DMS79 (cell line): ENCODE data around the gene PCNX2.
"Not testable (repeated sequence)": the region's sequence is repeated elsewhere in the genome, so short reads cannot be mapped to it uniquely, and the experiment has no call there.

Experiments used
- DNase-seq: peaks from one replicate; lab custom pipeline; 2025; lab: John Stamatoyannopoulos, UW

PCNX2 gene

DNA sequence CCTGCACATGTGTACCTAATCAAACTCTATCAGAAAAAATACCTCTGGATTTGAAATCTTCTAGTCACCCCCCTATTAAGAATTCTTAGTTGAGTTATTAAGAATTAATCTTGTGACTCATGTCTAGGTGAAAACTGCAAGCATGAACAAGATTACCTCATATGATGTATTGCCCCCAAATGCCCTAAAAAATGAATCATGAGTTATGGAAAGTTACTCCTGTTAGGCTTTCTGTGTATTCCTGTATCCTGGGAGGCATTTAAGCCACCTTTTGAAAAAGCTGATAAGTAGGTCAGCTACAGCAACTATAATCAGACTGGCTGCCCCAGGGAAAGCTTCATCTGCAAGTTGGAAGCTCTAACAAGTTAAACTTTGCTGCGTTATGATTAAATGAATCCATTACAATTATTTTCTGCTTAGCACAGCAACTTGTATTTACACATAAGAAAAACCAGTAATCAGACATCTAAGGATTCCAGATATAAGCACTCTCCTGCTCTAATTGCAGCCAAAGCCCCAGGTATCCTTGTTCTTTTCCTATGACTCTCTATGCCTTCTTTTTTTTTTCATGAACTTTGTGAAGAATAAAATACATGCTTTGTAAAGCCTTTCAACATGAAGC lies 197.5 kb downstream of the PCNX2 start:
- DNase-seq: no peak

DNA sequence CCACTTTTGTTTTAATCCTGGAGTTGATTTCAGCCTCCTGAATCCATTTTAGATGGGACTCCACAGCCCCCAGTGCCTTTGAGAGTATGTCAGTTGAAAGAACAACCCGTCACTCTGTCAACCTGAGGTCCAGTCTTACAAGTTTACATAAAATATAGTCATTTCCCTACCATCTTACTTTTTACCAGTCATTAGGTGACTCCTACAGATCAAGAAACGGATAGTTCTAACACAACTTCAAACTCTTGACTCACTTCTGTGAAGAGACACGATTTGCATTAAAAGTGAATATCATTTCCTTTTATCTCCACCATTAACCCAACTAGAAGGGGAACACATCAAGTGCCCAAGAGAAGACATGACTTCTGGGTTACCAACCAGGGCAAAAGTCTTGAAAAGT lies 198.0 kb downstream of the PCNX2 start:
- no peak for DNase-seq

DNA sequence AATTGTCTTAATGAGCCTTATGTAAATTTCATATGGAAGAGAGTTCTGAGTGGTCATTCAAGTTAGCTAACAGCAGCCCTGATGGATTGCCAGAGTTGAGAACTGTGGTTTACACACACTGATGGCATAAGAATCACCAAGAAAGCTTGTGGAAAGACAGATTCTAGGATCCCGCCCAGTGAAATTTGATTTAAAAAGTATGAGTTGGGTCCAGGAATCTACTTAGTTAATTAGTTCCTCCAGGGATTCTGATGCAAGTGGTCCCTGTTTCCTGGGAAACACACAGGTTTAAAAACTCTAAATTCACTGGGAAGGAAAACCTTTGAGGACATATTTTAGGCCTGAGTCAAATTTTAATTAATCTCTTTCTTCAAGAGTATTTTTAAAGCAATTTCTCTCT lies 200.8 kb downstream of the PCNX2 start:
- no peak for DNase-seq

DNA sequence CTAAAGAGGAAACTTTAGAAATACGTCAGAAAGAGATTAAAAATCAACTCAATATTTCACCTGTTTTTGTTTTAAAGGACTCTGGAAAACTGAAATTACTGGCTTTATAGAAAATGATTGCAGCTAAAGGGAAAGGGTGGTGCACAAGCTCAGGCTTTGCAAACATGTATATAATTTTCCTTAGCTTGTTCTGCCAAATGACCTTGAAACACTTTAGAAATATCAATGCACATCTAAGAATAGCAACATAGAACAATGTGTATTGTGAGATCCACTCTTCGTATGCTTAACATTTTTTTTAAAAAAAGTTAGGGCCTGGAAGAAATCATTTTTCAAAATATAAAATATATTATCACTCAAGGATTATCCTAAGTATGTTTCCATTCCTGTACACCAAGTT lies 201.3 kb downstream of the PCNX2 start:
- no peak for DNase-seq

DNA sequence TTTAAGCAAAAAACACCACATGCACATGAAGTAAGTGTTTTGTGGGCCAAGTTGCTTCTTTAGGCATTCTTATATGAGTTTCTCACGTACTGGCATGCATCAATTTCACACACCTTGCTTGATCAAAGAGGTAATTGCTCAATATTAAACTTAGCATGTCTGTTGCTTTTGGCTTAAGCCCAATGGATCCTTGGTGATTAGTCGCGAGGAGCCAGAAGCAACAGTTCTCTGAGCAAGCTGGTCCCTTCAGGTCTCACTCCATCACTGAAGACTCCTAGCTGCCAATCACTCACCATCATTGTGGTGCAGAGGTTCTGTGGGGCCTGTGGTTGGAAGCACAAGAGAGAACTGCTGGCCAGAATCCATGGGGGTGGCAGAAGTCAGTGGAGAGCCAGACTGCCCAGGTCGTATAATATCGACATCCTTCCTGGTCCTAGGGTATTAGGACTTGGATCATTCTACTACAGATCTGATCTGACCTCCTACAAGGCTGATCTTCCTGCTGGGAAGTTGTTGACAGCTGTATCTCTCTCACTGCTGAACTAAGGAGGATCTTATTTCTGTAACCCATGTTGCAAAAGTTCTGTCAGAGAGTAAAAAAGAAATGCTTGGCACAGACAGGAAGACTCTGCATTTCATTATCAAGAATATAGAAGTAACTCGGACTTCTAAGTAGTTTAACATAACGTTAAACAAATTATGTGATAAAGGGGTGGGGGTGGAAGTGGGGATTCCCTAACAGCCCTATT lies 204.6 kb downstream of the PCNX2 start:
- no peak for DNase-seq

DNA sequence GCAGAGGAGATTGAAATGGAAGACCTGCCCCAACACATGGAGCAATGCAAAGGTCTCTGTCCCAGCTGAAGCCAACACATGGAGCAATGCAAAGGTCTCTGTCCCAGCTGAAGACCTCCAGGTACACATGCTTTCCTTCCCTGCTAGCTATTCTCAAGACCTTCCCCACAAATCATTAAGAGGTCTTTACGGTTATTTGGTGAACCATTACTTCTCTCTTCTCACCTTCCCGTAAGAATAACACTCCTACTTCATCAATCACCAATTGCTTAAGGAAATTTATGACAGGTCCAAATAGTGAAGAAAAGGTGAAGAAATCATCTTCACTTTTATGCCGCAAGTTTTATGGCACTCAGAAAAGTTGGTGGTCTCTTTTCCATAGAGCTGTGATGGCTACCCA lies 206.3 kb downstream of the PCNX2 start:
- no peak for DNase-seq

DNA sequence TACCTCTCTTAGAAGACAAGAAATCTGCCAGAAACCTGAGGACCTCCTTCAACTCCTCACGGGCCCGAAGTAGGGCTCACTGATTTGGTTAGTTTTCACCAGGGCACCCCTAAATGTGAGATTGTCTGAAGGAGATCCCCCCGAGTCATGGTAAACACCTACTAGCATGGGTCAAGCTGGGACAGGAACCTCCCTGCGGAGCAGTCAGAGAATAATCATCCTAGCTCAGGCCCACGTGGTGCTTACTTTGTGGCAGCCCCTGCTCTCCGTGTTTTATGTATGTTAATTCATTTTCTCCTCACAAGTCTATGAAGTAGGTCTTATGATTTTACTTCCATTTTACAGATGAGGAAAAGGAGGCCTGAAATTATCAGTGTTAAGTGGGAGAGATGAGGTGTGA lies 206.9 kb downstream of the PCNX2 start:
- no peak for DNase-seq

DNA sequence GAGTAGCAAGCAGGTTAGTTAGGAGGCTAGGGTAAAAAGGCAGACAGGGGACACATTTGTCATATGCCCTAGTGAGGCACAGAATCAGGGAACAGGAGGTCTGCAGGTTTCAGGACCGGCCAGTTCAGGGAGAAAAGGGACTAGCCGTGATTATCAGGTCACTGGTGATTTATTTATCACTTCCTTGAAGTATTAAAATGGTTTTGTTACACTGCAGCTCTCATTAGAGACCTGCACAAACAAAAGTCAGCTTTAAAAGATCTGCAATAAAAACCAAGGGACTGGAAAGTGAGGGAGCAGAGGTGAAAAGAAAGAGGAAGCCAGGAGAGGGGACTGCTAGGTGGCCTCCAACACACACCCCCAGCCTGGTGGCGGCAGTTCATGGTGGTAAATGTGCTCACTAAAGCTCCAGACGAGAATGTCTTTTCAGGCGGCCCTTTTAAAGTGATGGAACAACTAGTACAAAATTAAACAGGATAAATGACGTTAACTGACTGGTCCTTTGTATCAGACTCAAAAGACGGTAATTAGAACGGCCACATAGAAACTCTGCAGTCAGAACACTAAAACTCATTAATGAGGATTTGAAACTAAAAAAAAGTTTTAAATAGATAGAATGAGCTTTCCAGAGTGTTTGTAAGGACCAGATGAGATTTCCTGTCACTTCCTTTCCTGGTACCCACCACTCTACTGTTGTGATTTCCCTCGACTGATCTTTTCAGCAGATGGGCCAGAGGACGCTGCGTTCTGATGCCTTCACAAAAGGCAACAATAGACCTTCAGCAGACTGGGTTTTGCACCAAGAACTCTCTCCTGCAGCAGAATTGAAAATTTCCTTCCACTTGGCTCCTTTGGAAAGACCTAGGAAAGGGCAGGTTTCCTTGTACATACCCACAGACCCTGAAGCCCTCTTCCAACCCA lies 208.3 kb downstream of the PCNX2 start:
- no peak for DNase-seq

DNA sequence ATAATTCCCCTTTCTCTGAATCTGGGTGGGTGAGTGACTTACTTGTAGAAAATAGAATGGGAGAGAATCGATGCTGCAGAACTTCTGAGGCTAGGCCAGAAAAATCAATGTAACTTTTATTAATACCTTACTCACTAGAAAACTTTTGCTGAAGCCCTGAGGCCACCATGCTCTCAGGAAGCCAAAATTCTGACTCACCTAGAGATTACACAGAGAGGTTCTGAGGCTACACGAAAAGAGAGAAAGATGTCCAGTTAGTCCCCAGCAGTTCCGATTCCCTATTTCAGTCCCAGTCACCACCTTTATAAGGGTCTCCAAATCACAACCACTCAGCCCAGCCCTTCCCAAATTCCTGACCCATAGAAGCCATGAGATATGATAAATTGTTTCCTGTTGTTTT lies 210.0 kb downstream of the PCNX2 start:
- DNase-seq: no peak

DNA sequence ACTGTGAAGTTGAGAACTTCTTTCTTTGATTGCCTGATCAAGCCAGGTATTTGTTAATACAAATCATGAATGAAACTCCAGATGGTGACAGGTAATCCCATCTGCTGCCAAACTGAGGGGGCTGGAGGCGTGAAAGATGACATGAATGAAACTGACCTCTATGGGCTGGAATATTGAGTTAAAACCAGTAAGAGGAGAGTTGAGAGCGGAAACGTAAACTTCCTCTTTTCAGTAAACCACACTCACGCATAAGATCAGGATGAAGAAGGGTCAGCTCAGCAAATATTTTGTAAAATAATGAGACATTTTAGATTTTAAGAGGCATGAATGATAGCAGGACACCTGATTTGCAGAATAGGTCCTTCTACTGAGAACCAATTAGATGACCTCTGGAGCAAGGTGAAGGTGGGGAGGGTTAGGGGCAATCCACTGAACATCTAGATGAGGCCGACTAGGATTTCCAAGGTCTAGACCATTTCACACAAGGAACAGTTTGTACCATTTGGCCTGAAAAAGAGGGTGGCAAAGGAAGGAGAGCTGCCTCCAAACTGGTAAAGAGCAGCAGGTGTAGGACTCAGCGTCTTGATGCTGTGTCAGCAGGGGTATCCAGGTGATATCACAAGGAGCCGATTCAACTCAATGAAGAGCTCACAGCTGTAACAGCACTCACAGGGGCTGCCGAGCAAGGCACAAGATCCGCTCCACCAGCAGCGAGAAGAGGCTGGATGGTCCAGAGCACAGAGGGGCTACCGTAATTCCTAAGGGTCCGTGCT lies 212.6 kb downstream of the PCNX2 start:
- peak; percentile 93 for DNase-seq

DNA sequence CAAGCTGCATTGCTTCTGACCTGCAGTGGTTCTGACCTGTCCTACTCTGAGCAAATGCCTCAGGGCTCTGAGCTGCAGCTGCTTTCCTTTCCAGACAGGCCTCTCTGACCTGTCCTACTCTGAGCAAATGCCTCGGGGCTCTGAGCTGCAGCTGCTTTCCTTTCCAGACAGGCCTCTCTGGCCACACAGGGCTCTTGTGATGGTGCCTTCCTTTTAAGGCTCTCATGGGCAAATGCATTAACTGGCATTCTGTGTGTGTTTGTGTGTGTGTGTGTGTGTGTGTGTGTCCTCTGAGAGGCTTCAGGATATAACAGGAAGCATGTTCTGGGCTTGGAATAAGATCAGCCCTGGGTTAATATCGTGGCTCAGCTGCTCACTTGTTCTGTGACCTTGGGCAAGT lies 213.8 kb downstream of the PCNX2 start:
- peak; percentile 97 for DNase-seq

DNA sequence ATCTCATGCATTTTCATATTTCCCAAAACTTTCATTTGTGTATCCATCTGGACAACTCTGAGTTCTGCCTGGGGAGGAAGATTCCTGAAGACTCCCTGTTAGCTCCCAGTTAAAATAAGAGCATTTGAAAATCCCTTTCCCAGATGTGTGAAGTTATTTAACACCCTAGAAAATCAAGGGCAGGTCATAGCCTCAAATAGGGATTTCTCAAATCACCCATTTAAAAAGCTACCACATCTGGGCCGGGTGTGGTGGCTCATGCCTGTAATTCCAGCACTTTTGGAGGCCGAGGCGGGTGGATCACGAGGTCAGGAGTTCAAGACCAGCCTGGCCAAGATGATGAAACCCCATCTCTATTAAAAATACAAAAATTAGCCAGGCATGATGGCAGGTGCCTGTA lies 214.7 kb downstream of the PCNX2 start:
- DNase-seq: not testable (repeated sequence)

DNA sequence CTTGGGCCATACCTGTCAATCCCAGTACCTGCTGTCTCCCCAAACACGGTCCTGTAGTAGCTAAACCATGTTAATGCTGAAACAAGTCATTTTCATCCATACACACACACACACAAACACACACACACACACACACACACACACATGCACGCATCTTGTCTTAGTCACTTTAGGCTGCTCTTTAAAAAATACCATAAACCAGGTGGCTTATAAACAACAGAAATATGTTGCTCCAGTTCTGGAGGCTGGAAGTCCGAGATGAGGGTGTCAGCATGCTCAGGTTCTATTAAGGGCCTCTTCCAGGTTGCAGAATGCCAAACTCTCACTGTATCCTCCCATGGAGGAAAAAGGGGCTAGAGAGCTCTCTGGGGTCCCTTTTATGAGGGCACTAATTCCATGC lies 215.2 kb downstream of the PCNX2 start:
- DNase-seq: no peak

DNA sequence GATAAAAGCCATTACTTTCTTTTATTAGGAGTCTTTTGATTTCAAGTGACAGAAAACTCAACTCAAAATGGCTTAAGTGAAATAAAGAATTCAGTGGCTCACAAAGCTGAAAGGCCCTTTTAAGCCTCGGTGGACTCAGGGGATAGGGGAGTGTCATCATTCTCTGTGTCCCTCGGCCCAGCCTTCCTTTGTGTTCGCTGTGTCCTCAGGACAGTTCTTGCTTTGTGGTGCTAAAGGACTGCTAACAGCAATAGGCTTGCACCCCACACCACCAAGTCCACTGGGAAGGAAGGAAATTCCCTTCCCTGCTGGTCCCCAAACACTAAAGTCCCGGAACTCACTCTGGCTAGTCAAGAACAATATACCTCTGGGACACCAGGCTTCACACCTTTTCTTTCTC lies 216.0 kb downstream of the PCNX2 start:
- DNase-seq: no peak

DNA sequence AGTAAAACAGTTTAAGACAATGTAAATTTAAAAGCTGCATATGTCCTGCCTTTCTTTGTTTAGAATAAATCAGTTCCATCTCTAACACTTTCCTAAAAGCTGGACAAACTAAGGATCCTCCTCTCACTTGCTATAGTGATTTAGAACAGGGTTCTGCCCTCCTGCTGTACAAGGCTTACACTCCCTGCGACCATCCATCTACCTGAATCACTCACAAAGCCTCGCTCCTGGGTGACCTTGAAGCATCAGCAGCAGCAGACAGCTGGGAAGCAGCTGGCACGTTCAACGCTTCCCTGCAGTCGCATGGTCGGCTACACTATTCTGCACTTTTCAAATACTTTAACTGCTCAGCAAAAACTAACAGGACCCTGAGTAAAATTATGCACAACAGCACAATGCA lies 217.1 kb downstream of the PCNX2 start:
- no peak for DNase-seq

DNA sequence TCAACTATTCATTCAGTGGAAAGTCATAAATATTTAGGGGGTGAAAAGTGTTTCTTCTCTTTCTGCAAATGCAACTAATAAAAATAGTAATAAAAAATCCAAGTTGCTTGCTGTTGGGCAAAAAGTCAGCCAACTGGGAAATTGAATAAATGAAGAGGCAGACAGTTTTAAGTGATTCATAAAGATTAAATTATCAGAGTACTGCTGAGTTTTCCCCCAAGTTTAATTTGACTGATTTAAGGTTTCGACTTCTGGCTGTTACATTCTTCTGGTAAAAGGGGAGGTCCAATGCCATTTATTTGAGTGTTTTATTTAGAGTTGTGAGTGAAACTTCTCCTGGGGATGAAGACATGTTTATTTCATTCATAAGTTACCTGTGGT lies 219.6 kb downstream of the PCNX2 start:
- DNase-seq: no peak

DNA sequence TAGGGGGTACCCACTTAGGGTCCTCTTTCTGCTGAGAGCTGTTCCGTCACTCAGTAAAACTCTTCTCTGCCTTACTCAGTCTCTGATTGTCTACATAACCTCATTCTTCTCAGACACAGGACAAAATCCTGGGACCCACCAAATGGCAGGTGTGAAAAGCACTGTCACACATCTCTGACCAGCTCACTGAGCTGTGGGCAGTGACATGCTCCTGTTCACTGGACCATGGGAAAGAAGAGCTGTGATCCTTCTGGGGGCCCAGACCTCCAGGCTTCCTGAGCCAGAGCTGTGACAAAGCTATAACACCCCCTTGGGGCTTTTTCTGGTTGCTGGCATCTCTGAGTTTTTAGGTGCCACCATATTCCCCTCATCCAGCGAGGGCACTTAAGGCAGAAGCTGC lies 229.4 kb downstream of the PCNX2 start:
- no peak for DNase-seq

DNA sequence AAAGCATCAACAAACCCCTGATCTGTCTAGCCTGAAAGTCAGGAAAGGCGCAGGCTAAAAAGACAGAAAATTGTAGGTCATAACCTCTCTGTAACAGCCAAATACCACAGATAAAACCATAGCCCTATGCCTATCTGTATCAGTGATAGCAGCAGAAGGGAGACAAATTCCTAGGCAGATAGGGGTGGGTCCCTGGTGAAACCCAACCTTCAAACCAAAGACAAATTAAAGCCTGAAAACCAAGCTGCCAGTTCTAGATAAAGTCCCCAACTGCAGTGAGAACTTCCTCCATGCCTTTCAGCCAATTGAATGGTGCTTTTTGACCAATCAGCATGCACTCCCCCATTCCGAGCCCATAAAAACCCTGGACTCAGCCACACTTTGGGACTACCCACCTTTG lies 229.8 kb downstream of the PCNX2 start:
- DNase-seq: no peak

DNA sequence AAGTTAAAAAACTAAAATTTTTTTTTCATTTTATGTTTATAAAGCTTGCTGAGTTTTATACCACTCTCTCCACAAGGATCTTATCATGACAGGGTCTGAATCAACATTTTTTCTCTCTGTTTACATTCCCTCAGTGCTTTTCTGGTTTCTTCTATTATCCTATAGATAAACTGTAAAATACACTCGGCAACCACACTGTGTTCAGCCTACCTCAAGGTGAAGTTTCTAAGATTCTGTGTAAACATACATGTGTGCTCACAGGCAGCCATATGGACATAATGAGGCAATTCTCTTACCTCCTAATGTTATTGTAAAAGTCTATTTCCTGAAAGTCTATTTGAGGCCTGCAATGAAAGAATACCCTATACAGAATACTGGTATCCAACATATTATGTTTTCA lies 230.5 kb downstream of the PCNX2 start:
- no peak for DNase-seq

DNA sequence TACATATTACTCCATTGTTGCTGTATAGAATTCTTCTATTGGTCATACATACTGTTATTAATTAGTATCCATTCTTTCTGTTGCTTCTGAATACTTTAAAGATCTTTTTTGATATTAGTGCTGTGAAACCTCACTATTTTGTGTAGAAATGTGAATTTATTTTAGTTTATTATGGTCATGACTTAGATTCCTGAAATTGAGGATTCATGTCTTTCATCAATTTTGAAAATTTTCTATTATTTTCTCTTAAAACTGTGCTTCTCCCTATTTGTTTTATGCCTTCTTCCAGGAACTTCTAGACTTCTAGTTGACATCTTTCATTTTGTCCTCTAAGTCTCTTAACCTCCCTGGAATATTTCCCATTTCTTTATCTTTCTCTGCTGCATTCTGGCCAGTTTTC lies 232.1 kb downstream of the PCNX2 start:
- no peak for DNase-seq

DNA sequence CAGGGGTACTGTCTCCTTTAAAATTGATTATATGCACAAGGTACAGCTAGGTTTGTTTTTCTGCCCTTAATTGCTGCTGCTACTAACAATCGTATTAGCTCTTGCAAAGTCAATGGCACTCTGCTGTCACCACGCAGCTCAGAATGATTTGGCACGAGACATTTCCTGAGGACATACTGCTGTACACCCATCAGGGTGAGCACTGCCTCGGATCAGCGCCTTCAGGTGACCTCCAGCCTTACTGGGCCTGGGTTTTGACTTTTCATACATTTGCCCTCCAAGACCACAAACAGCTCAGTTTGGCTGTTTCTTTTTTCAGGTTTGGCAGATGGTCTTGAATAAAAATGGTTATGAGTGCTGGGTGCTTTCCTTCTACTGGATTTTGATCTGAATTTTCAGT lies 234.3 kb downstream of the PCNX2 start:
- no peak for DNase-seq

DNA sequence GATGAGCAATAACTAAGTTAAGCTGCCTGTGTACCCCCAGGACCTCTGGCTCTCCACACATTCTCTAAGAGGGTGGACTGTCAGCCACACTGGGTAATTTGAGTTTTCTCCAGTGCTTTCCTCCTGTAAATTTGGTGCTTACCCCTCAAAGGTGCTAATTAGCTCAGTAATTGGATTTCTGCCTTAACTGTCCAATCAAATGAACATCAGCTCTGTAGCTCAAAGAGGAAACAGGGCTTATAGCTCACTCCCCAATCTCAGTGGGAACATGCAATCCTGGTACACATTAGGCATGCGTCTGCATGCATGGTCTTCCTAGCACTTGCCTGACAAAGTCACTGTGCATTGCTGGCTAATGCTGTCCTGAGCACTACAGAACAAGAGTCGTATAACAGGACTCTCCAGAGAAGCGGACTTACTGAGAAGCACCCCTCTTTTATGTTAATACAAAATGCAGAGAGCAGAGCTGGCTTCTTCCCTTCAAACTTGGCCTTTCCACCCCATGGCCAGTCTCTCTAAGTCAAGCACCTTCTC lies 235.0 kb downstream of the PCNX2 start:
- DNase-seq: no peak
